HepG2 (cell line): ENCODE data around the gene BTBD6. TPM values are rescaled to one million over a fixed set of nuclear protein-coding genes. Genes with fewer than 3 reads are reported as not detected.

Source experiments
- ATAC-seq: fragments of 200-7000 bp; cut with Tn5 transposase; 3 replicates; pipeline ENCODE4 v1.9.1; 2020; ENCODE audit warnings: mild to moderate bottlenecking, moderate library complexity
- BruUV-seq: library from RNA; stranded (reverse); fragments of 400-500 nt; replicated peaks from 2 replicates; lab custom pipeline; 2021; lab: Mats Ljungman, UMichigan
- CTCF ChIA-PET: fragments of 300-600 bp; formaldehyde crosslinking; extraction: SDS; loops from one replicate; lab custom pipeline; 2021; ENCODE audit warnings: low total read pairs, inconsistent platforms, low intra/inter-chr PET ratio; lab: Yijun Ruan, JAX
- POLR2A ChIA-PET: fragments of 350-600 bp; sonication (Branson Sonifier 250); formaldehyde crosslinking; loops from one replicate; lab custom pipeline; 2020; ENCODE audit warnings: antibody characterized with exemption, inconsistent platforms; lab: Yijun Ruan, JAX
- DNase-seq: peaks from one replicate; pipeline ENCODE4 v3.0.0-alpha.2; 2015; ENCODE audit warnings: low spot score
- FAIRE-seq: peaks from 3 replicates; lab custom pipeline; 2011; peaks lifted over from hg19 to GRCh38; lab: Jason Lieb, UNC
- H2AFZ ChIP-seq: one replicate; pipeline ENCODE4 v1.6.1; 2011; ENCODE audit warnings: low read length, inconsistent platforms
- H3K27ac ChIP-seq: fragments of 300-600 bp; 3 replicates; pipeline ENCODE4 v1.8.0; 2011; ENCODE audit warnings: mixed run types, mild to moderate bottlenecking, mixed read lengths, low read length, inconsistent platforms; ENCODE audit not compliant: insufficient read depth; ENCODE audit errors: extremely low read length
- H3K27me3 ChIP-seq, 2 experiments: fragments of 200-600 bp in 1 of 2; 2 replicates in 1 of 2; 3 replicates in 1 of 2; pipeline versions ENCODE4 v1.6.0 to v1.8.0; 2011; ENCODE audit warnings: low read length in 2 of 2, mild to moderate bottlenecking in 2 of 2, moderate library complexity in 2 of 2, inconsistent platforms in 1 of 2; ENCODE audit not compliant: insufficient read depth in 2 of 2, control insufficient read depth in 1 of 2
- H3K36me3 ChIP-seq, 2 experiments: fragments of 200-600 bp in 1 of 2; replicated peaks in 1 of 2; 2 replicates in 1 of 2; 3 replicates in 1 of 2; pipeline versions ENCODE4 v1.5.1 to v1.8.0; 2011; ENCODE audit warnings: low read length in 2 of 2, inconsistent platforms in 1 of 2; ENCODE audit not compliant: insufficient read depth in 2 of 2, control insufficient read depth in 1 of 2
- H3K4me1 ChIP-seq: 2 replicates; pipeline ENCODE4 v1.5.1; 2012; ENCODE audit warnings: low read length, inconsistent platforms; ENCODE audit not compliant: insufficient read depth
- H3K4me2 ChIP-seq: 2 replicates; pipeline ENCODE4 v1.6.0; 2011; ENCODE audit warnings: low read depth, low read length, inconsistent platforms
- H3K4me3 ChIP-seq, 3 experiments: fragments of 200-600 bp in 1 of 3; sonication (generic), shearing (Covaris generic) in 1 of 3; replicated peaks in 1 of 3; 2 replicates each; pipeline ENCODE4 v1.5.1; 2011 to 2016; ENCODE audit warnings: low read length in 3 of 3, inconsistent platforms in 2 of 3, low read depth in 2 of 3, mild to moderate bottlenecking in 2 of 3, control low read depth in 1 of 3, mixed read lengths in 1 of 3; ENCODE audit not compliant: insufficient read depth in 1 of 3
- H3K79me2 ChIP-seq: one replicate; pipeline ENCODE4 v1.6.1; 2011; ENCODE audit warnings: low read length, inconsistent platforms; ENCODE audit not compliant: insufficient read depth
- H3K9ac ChIP-seq: 2 replicates; pipeline ENCODE4 v1.6.0; 2011; ENCODE audit warnings: mild to moderate bottlenecking, low read depth, low read length, inconsistent platforms; ENCODE audit not compliant: insufficient read depth
- H3K9me3 ChIP-seq: 2 replicates; pipeline ENCODE4 v1.5.1; 2012; ENCODE audit warnings: mild to moderate bottlenecking, low read length
- H4K20me1 ChIP-seq: 2 replicates; pipeline ENCODE4 v1.6.0; 2011; ENCODE audit warnings: inconsistent platforms, mild to moderate bottlenecking, low read length, moderate library complexity; ENCODE audit not compliant: insufficient read depth
- STAG1 ChIP-seq: sonication (generic); formaldehyde crosslinking; IDR thresholded peaks from 2 replicates; pipeline ENCODE4 v1.4.0; 2020; ENCODE audit warnings: missing genetic modification reagents
- WGBS: methylation state at CpG from one replicate; pipeline ENCODE4 v1.1.6; 2017; ENCODE audit warnings: low lambda C conversion rate; 5-methylcytosine and 5-hydroxymethylcytosine counted together
- in situ Hi-C: cut with HindIII; loops from 2 replicates; pipeline ENCODE4 v1.10.0; 2017; ENCODE audit warnings: low pct_unique_long_range_greater_than_20kb; ENCODE audit not compliant: extremely low pct_ligation_motif_present
- intact Hi-C: fragments of 100-400 bp; cut with micrococcal nuclease; formaldehyde crosslinking; loops from one replicate; pipeline ENCODE4 v1.10.0; 2022; ENCODE audit not compliant: unreplicated experiment
- polyA plus RNA-seq, 8 experiments: library from polyadenylated mRNA; depleted of rRNA in 3 of 8; stranded (reverse) in 7 of 8; unstranded in 1 of 8; fragments of >200 nt; fragmentation: Illumina TruSeq in 4 of 8; extraction: Trizol in 4 of 8; gene quantifications; 2 replicates each; pipeline versions ENCODE4 v1.2.1 to v1.2.3, GENCODE V29; 2011 to 2016; ENCODE audit warnings: low read depth in 4 of 8, missing spikeins in 1 of 8, mixed read lengths in 1 of 8; ENCODE audit not compliant: insufficient read depth in 1 of 8
- total RNA-seq, 5 experiments: library from RNA; depleted of rRNA; stranded (reverse); fragments of >200 nt; fragmentation: Illumina TruSeq; extraction: Trizol; gene quantifications; 2 replicates each; pipeline ENCODE4 v1.2.3, GENCODE V29; 2016; ENCODE audit warnings: low read depth in 1 of 5
- TF ChIP-seq, protein P1 (sequence below): sonication (generic); formaldehyde crosslinking; IDR thresholded peaks from 2 replicates; pipeline ENCODE4 v1.5.0; 2020; ENCODE audit warnings: mild to moderate bottlenecking, missing genetic modification reagents, moderate library complexity
- TF ChIP-seq, protein P2 (sequence below): sonication (generic); formaldehyde crosslinking; IDR thresholded peaks from 2 replicates; pipeline ENCODE4 v1.5.1; 2020; ENCODE audit warnings: mild to moderate bottlenecking, missing genetic modification reagents, moderate library complexity

The BTBD6 gene
- total and polyA plus RNA-seq, 2 of the 13 experiments (the other 11 are each of a cell fraction or from before 2014, with no cell fraction given): not detected

DNA sequence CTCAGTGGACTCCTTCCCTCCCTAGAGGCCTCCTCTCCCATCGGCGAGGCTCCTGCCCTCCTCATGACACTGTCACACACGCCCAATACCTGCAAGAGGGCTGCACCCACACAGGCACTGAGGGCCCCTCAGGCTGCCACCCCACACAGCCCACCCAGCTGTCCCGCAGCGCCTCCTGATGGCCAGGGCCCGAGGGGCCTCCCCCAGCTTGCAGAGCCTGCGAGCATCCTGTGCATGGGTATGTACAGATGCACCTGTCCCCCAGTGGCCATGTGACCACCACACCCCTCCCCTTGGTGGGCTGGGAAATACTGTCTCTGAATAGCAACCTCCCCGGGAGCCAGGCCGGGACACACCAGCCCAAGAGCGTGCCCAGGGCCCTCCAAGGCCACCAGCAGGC lies 48.3 kb upstream of the BTBD6 start:
- 0% methylated on average over 3 of the region's 10 CpGs for WGBS
- ATAC-seq: no peak
- CTCF ChIA-PET: no interaction called here

More for the DNA sequence above, 48.3 kb upstream of the BTBD6 start:
- H2AFZ ChIP-seq: no peak overlapping the region
- no peaks in the 10 kb centered on the region for H3K9me3 ChIP-seq
- no peak overlapping the region for H3K9ac ChIP-seq
- H3K79me2 ChIP-seq: no peaks in the 10 kb centered on the region
- in situ Hi-C loops: loop anchor here (5.0 kb wide), 1 partner anchor 82 kb away; no protein-coding TSS in a partner anchor
- no peaks in the 10 kb centered on the region for H4K20me1 ChIP-seq
- H3K4me1 ChIP-seq: peaks cover 54% of the 10 kb centered on the region
- no peaks in the 10 kb centered on the region for H3K36me3 ChIP-seq
- intact Hi-C loops: no loop called here
- H3K4me3 ChIP-seq: no peak overlapping the region
- POLR2A ChIA-PET: no interaction called here
- TF ChIP-seq, protein P1, sequence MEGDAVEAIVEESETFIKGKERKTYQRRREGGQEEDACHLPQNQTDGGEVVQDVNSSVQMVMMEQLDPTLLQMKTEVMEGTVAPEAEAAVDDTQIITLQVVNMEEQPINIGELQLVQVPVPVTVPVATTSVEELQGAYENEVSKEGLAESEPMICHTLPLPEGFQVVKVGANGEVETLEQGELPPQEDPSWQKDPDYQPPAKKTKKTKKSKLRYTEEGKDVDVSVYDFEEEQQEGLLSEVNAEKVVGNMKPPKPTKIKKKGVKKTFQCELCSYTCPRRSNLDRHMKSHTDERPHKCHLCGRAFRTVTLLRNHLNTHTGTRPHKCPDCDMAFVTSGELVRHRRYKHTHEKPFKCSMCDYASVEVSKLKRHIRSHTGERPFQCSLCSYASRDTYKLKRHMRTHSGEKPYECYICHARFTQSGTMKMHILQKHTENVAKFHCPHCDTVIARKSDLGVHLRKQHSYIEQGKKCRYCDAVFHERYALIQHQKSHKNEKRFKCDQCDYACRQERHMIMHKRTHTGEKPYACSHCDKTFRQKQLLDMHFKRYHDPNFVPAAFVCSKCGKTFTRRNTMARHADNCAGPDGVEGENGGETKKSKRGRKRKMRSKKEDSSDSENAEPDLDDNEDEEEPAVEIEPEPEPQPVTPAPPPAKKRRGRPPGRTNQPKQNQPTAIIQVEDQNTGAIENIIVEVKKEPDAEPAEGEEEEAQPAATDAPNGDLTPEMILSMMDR: peak; percentile 39
- peak; percentile 15 for TF ChIP-seq STAG1 (CRISPR knock-in tag)
- TF ChIP-seq, protein P2, sequence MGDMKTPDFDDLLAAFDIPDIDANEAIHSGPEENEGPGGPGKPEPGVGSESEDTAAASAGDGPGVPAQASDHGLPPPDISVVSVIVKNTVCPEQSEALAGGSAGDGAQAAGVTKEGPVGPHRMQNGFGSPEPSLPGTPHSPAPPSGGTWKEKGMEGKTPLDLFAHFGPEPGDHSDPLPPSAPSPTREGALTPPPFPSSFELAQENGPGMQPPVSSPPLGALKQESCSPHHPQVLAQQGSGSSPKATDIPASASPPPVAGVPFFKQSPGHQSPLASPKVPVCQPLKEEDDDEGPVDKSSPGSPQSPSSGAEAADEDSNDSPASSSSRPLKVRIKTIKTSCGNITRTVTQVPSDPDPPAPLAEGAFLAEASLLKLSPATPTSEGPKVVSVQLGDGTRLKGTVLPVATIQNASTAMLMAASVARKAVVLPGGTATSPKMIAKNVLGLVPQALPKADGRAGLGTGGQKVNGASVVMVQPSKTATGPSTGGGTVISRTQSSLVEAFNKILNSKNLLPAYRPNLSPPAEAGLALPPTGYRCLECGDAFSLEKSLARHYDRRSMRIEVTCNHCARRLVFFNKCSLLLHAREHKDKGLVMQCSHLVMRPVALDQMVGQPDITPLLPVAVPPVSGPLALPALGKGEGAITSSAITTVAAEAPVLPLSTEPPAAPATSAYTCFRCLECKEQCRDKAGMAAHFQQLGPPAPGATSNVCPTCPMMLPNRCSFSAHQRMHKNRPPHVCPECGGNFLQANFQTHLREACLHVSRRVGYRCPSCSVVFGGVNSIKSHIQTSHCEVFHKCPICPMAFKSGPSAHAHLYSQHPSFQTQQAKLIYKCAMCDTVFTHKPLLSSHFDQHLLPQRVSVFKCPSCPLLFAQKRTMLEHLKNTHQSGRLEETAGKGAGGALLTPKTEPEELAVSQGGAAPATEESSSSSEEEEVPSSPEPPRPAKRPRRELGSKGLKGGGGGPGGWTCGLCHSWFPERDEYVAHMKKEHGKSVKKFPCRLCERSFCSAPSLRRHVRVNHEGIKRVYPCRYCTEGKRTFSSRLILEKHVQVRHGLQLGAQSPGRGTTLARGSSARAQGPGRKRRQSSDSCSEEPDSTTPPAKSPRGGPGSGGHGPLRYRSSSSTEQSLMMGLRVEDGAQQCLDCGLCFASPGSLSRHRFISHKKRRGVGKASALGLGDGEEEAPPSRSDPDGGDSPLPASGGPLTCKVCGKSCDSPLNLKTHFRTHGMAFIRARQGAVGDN (CRISPR knock-in tag): no peak
- no peak overlapping the region for H3K27ac ChIP-seq
- no peak for FAIRE-seq
- no TSS peak for BruUV-seq
- DNase-seq: no peak
- H3K27me3 ChIP-seq: peaks cover 15 to 72% of the 10 kb centered on the region in 2 experiments
- H3K4me2 ChIP-seq: no peak overlapping the region
